ENCODE data around the gene GALNT16.
"Not testable (repeated sequence)": the region's sequence is repeated elsewhere in the genome, so short reads cannot be mapped to it uniquely, and the experiment has no call there.

The GALNT16 gene

GRCh38 chr14:69259527-69260189 lies at the start of gene GALNT16:
TSS of gene GALNT16 (plus strand) at chr14:69260158. CDS start at chr14:69260291, 133 bp downstream.
- peak; percentile 28 for DNase-seq

GRCh38 chr14:69214393-69214792 lies 45.6 kb upstream of the GALNT16 start:
- DNase-seq, result no peak

GRCh38 chr14:69217663-69218062 lies 42.3 kb upstream of the GALNT16 start:
- DNase-seq, result not testable (repeated sequence)

GRCh38 chr14:69224946-69225345 lies 35.0 kb upstream of the GALNT16 start:
- DNase-seq, result no peak

GRCh38 chr14:69226178-69226577 lies 33.8 kb upstream of the GALNT16 start:
- no peak for DNase-seq

GRCh38 chr14:69226736-69227135 lies 33.2 kb upstream of the GALNT16 start:
- no peak for DNase-seq

DNA sequence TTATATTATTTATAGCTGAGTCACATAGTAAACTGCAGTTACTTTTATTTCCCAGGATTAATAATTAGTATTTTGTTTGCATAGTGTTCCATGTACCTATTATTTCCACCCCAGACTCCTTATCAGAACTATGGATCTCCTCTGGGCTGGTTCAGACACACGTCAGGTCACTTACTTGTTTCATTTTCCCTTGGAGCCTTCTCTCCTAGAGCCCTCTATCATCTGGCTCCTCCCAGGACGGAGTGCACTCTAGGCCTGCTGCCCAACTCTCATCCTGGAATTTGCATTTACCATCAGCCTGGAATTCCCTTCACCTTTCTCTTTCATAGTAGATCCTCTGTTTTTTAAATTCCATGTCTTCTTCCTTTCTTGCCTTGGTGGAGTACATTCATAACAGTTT lies 28.5 kb upstream of the GALNT16 start:
- DNase-seq, result no peak

DNA sequence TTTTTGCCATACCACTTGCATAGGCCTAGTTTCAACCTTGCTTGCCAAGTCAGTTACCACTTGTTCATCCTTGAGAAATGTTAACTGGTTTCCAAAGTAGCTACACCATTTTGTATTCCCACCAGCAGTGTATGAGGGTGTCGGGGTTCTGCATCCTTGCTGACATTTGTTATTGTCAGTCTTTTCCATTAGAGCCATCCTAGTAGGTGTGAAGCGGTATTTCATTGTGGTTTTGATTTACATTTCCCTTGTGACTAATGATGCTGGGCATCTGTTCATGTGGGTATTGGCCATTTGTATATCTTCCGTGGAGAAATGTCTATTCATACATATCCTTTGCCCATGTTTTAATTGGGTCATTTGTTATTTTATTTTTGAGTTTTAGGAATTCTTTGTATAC lies 27.6 kb upstream of the GALNT16 start:
- no peak for DNase-seq

- DNase-seq, result no peak
Measured at GRCh38 chr14:69234106-69234505, 25.9 kb upstream of the GALNT16 start.

GRCh38 chr14:69235708-69236107 lies 24.2 kb upstream of the GALNT16 start:
- no peak for DNase-seq

GRCh38 chr14:69237142-69237541 lies 22.8 kb upstream of the GALNT16 start:
- DNase-seq, result no peak

- DNase-seq, result no peak
Measured at GRCh38 chr14:69237584-69237983, 22.4 kb upstream of the GALNT16 start.

DNA sequence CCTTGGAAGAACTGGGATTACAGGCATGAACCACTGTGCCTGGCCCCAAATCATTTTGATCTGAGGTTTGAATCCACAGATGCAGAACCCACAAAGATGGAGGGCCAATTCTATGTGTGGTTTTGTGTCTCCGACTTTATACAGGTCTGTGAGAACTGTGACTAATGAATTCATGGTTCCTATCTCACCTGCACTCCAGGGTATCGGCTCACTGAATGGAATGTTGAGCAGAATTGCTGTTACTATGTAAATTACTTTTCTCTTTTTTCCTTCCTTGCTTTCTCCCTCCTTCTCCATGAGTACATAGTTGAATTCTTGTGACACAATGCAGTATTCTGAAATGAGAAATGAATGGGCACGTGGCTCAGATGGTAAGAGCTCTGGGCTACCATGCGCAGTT lies 21.1 kb upstream of the GALNT16 start:
- DNase-seq, result no peak

DNA sequence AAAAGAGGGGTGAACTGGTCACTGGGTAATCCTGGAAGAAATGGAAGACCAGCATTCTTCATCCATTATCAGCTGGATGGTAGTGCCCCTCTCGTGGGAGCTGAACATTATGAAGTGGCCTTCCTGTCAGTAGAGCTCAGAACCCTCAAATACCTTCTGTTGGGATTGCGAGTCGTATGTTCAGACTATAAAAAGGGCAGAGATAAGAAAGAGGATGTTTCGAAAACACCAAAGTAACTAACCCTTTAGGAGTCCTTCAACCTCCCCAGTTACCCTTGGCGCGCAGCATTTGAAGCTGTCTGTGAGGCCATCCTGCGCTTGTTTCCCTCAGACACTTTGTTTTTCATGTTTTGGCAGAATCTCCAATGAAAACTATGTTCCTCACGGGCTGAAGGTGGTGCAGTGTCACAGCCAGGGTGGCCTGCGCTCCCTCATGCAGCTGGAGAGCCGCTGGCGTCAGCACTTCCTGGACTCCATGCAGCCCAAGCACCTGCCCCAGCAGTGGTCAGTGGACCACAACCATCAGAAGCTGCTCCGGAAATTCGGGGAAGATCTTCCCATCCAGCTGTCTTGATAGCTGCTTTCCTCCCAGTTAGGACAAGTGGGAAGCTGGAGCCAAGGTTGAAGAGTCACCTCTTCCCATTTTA lies 19.3 kb upstream of the GALNT16 start:
- no peak for DNase-seq

DNA sequence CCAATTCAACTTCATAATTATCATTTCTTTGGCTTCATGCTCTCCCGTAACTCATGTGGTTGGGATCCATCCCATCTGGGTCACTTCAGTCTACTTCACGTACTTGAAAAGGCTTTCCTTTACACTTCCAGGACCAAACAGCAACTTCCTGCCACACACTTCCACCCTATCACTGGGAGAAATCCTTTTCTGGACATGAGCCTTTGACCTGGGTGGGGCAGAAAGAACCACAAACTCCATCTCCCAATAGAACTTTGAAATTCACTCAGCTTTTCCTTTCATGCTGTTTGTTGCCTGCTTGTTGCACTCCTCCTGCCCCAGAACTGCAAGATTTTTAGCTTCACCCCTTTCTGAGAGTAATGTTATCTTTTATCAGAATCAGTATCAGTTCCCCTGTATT lies 18.4 kb upstream of the GALNT16 start:
- DNase-seq, result no peak

DNA sequence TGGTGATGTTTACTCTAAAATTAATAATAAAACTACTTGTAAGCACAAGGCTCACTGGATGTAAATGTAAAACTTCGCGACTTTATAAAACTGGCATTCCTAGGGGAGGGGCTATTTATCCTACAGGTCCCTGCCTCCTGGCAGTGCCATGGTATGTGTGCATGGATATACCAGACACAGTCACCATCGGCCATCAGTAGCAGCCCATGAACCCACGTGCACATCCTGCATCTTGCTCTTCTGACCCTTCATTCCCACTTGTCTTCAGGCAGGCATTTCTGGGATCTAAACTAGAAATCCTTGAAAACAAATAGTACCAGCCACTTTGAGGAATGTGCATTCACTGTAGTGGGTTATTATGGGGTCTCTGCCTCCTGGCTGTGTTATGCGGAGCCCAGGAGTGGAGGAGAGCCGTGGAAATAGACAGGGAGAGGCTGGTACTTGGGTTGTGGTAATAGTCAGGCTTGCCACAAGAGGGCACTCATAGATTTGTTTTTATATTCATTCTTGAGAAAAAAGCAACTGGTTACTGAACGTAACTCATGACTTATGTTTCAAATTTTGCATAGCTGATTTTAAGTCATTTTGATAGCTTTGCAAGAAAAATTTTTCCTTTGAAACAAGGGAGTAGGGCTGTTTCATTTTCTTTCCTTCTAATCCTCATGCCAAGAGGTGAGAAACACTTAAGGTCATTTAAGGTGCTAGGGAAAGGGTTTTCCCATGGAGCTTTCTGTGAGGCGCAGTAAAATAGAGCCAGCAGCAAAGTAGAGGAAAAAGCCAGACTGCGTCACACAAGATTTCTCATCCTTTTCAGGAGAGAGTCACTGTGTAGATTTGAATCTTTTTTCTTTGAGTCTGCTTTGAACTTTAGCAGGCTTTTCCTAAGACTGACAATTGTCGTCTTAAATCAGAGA lies 17.4 kb upstream of the GALNT16 start:
- DNase-seq, result peak; percentile 17

DNA sequence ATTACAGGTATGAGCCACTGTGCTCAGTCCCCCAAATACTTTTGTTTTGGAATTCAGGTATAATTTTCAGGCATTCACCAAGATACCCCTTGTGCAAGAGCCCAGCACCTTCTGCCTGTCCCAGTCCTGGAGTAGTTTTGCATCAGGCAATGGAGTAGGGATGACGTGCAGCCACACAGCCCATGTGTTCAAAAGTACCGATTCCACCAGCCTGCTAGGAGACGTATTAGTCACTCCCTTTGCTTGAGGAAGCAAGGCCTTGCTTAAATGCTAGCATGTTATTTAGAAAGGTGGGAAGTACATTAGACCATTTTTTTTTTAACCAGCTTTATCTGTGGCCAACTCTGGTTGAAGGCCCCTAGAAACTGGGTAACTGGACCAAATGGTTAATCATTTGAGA lies 15.0 kb upstream of the GALNT16 start:
- DNase-seq, result no peak

GRCh38 chr14:69246331-69246730 lies 13.6 kb upstream of the GALNT16 start:
- DNase-seq, result no peak

DNA sequence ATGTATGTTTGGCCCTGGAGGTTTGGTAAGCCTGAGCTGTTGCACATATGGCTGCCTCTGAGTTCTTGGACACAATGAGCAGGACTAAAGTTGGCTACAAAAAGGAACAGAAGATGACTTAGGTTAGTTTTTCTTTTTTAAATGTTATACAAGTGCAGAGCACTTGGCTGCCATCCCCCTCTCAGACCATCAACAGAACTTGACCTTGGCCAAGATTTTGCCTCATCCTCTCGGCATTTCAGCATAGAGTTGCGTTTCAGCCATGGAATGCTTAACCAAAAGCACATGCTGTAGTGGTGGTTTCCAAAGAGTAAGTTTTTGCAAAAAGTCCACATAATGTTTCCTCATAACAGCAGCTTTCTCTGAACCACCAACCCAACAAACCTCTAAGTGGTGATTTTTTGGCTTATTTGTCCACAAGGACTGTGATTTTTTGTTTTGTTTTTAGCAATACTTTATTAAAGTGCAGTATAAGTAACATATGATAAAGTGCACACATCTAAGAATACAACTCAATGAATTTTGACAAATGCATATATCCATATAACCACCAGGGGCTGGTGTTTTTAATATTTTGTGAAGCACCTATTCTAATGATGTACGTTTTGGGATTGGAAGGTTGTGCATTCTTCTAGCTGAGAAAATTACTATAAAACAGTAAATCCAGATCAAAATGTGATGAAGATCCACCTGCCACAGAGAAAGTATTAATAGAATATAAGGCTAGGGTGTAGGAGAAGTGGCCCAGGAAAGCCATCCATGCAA lies 12.1 kb upstream of the GALNT16 start:
- DNase-seq, result no peak

- DNase-seq, result no peak
Measured at GRCh38 chr14:69249603-69250002, 10.4 kb upstream of the GALNT16 start.

DNA sequence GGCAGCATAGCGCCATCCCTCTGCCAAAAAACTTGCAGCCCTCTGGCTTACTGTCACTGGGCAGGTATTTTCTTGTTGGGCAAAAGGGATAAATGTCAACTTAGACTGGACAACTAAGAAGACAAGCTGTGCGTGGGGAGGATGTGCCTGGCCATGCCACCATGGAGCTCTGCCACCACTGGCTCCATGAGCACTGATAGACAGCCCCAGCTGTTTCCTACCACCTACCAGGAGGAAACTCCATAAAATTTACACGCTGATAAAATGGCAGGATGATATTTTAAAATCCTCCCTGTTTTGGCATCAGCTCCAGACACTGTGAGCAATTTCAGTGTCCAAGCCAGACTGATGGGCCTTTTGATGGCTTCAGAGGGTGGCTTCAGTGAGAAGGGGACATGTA lies 7.1 kb upstream of the GALNT16 start:
- no peak for DNase-seq

- DNase-seq, result no peak
Measured at GRCh38 chr14:69259168-69259526, 811 bp upstream of the GALNT16 start.
